Neural progenitor cell (in vitro differentiated cells): Measurements from ENCODE around the gene GOLGA8B. TPM values are rescaled to one million over a fixed set of nuclear protein-coding genes. Genes with fewer than 3 reads are reported as not detected.

Source experiments
- DNase-seq: peaks from one replicate; pipeline ENCODE4 v3.0.0-alpha.2; 2016; ENCODE audit warnings: low spot score
- H2AFZ ChIP-seq: fragments of 200-600 bp; sonication (generic); replicated peaks from 2 replicates; pipeline ENCODE4 v1.6.1; 2016; ENCODE audit warnings: antibody characterized with exemption
- H3F3A ChIP-seq: fragments of 200-600 bp; sonication (generic); 2 replicates; pipeline ENCODE4 v1.6.1; 2016; ENCODE audit warnings: antibody characterized with exemption, low read depth
- H3K27ac ChIP-seq: fragments of 200-600 bp; sonication (generic); 2 replicates; pipeline ENCODE4 v1.5.1; 2016; ENCODE audit warnings: mild to moderate bottlenecking
- H3K27me3 ChIP-seq: fragments of 200-600 bp; sonication (generic); 2 replicates; pipeline ENCODE4 v1.6.1; 2016; ENCODE audit warnings: mild to moderate bottlenecking, moderate library complexity
- H3K36me3 ChIP-seq: fragments of 200-600 bp; sonication (generic); 2 replicates; pipeline ENCODE4 v1.5.1; 2016
- H3K4me1 ChIP-seq: fragments of 200-600 bp; sonication (generic); 2 replicates; pipeline ENCODE4 v1.6.1; 2016; ENCODE audit warnings: mixed run types
- H3K4me2 ChIP-seq: fragments of 200-600 bp; sonication (generic); 2 replicates; pipeline ENCODE4 v1.6.1; 2016
- H3K4me3 ChIP-seq: fragments of 200-600 bp; sonication (generic); 2 replicates; pipeline ENCODE4 v1.5.1; 2016
- H3K79me2 ChIP-seq: fragments of 200-600 bp; sonication (generic); 2 replicates; pipeline ENCODE4 v1.6.1; 2016; ENCODE audit warnings: low read depth
- H3K9ac ChIP-seq: fragments of 200-600 bp; sonication (generic); 2 replicates; pipeline ENCODE4 v1.6.1; 2016
- H3K9me3 ChIP-seq: fragments of 200-600 bp; sonication (generic); 2 replicates; pipeline ENCODE4 v1.5.1; 2016; ENCODE audit warnings: low read depth
- H4K20me1 ChIP-seq: fragments of 200-600 bp; sonication (generic); 2 replicates; pipeline ENCODE4 v1.6.1; 2016; ENCODE audit warnings: low read depth
- H3K27ac Mint-ChIP-seq: 3 replicates; pipeline ENCODE4 v1.8.0; 2021; ENCODE audit warnings: mixed read lengths
- H3K27me3 Mint-ChIP-seq: 2 replicates; pipeline ENCODE4 v1.8.0; 2022; ENCODE audit warnings: low read depth, mild to moderate bottlenecking, inconsistent platforms, moderate library complexity, mixed read lengths; ENCODE audit not compliant: insufficient read depth
- H3K36me3 Mint-ChIP-seq: 3 replicates; pipeline ENCODE4 v1.8.0; 2021; ENCODE audit warnings: mixed read lengths
- H3K4me1 Mint-ChIP-seq: 3 replicates; pipeline ENCODE4 v1.8.0; 2021; ENCODE audit warnings: mixed read lengths
- H3K4me3 Mint-ChIP-seq: 3 replicates; pipeline ENCODE4 v1.8.0; 2021; ENCODE audit warnings: mild to moderate bottlenecking, moderate library complexity, mixed read lengths
- H3K9me3 Mint-ChIP-seq: 3 replicates; pipeline ENCODE4 v1.8.0; 2020; ENCODE audit warnings: mixed read lengths
- EZH2 ChIP-seq: fragments of 200-600 bp; sonication (generic); IDR thresholded peaks from 2 replicates; pipeline ENCODE4 v1.6.1; 2017; ENCODE audit warnings: antibody characterized with exemption, mild to moderate bottlenecking, moderate library complexity
- EZH2phosphoT487 ChIP-seq: fragments of 200-600 bp; sonication (generic); IDR thresholded peaks from 2 replicates; pipeline ENCODE4 v1.6.1; 2017; ENCODE audit warnings: antibody characterized with exemption
- total RNA-seq: library from RNA; depleted of rRNA; stranded (reverse); fragments of >200 nt; gene quantifications from 2 replicates; pipeline ENCODE4 v1.2.3, GENCODE V29; 2015; ENCODE audit warnings: low replicate concordance
- TF ChIP-seq, protein P1 (sequence below): fragments of 200-600 bp; sonication (generic); IDR thresholded peaks from 2 replicates; pipeline ENCODE4 v1.5.1; 2017; ENCODE audit warnings: antibody characterized with exemption, mild to moderate bottlenecking

GOLGA8B gene
- total RNA-seq, 1 donor from 2014 or later = 83.1 TPM

DNA sequence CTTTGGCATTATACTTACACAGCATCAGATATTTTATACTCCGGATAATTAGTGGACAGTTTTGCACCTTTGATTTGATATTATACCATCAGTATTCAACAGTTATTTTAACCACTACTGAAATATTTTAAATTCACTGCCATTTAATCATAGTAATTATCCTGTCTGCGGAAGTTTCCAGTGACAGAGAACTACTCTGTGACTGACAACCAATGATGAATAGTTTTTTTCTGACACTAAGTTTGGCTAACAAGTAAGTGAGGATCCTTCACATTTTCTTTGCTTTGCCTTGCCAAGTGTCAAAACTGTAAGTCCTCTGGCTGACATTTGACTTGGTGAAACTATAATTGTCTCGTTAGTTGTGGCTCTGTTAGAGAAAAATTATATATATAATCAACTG, 30.5 kb upstream of the GOLGA8B start:
- Histone ChIP-seq H3K27ac (no peak overlapping the region), H3K27me3 (peaks cover 7% of the 10 kb centered on the region), H3K36me3 (no peaks in the 10 kb centered on the region), H4K20me1 (no peaks in the 10 kb centered on the region), H3F3A (no peaks in the 10 kb centered on the region), H3K4me2 (no peak overlapping the region), H3K9me3 (no peaks in the 10 kb centered on the region), H3K4me1 (no peaks in the 10 kb centered on the region), H3K9ac (no peak overlapping the region), H3K79me2 (no peaks in the 10 kb centered on the region), H2AFZ (no peak overlapping the region), H3K4me3 (no peak overlapping the region)
- H3K27me3 Mint-ChIP-seq = no peaks in the 10 kb centered on the region
- no peaks in the 10 kb centered on the region for H3K36me3 Mint-ChIP-seq
- no peak for DNase-seq
- TF ChIP-seq EZH2phosphoT487 (no peak), EZH2 (no peak)
- TF ChIP-seq, protein P1, sequence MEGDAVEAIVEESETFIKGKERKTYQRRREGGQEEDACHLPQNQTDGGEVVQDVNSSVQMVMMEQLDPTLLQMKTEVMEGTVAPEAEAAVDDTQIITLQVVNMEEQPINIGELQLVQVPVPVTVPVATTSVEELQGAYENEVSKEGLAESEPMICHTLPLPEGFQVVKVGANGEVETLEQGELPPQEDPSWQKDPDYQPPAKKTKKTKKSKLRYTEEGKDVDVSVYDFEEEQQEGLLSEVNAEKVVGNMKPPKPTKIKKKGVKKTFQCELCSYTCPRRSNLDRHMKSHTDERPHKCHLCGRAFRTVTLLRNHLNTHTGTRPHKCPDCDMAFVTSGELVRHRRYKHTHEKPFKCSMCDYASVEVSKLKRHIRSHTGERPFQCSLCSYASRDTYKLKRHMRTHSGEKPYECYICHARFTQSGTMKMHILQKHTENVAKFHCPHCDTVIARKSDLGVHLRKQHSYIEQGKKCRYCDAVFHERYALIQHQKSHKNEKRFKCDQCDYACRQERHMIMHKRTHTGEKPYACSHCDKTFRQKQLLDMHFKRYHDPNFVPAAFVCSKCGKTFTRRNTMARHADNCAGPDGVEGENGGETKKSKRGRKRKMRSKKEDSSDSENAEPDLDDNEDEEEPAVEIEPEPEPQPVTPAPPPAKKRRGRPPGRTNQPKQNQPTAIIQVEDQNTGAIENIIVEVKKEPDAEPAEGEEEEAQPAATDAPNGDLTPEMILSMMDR = no peak
- H3K4me3 Mint-ChIP-seq = no peak overlapping the region
- H3K27ac Mint-ChIP-seq = no peak overlapping the region
- H3K4me1 Mint-ChIP-seq = no peaks in the 10 kb centered on the region
- H3K9me3 Mint-ChIP-seq = no peaks in the 10 kb centered on the region

DNA sequence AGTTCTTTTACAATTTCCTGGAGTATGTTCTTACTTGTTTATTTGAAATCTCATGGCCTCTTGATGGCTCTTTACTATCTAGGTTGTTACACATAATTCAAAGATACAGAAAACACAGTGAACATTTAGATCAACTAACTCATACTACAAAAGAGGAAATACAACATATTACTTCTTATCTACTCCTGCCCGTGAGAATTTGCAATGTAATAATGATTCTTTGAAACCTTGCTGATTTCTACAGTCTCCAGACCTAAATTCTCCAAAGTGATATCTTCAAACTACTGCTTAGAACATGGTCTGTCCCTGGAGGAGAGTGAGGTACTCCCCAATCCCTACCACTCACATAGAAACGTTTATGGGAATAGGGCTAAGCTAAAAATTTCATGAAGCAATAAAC, 29.9 kb upstream of the GOLGA8B start:
- no peaks in the 10 kb centered on the region for H4K20me1 ChIP-seq
- H3K9ac ChIP-seq = no peak overlapping the region
- DNase-seq = no peak
- Mint-ChIP-seq H3K9me3 (no peaks in the 10 kb centered on the region), H3K27ac (no peak overlapping the region), H3K4me3 (no peak overlapping the region), H3K27me3 (no peaks in the 10 kb centered on the region), H3K4me1 (no peaks in the 10 kb centered on the region), H3K36me3 (no peaks in the 10 kb centered on the region)
- H3K4me3 ChIP-seq = no peak overlapping the region
- H3K79me2 ChIP-seq = no peaks in the 10 kb centered on the region
- TF ChIP-seq EZH2phosphoT487 (no peak), EZH2 (no peak)
- TF ChIP-seq, protein P1 = no peak
- no peaks in the 10 kb centered on the region for H3K4me1 ChIP-seq
- no peaks in the 10 kb centered on the region for H3K9me3 ChIP-seq
- H3K27me3 ChIP-seq = peaks cover 7% of the 10 kb centered on the region
- H3K36me3 ChIP-seq = no peaks in the 10 kb centered on the region
- H3K4me2 ChIP-seq = no peak overlapping the region
- no peak overlapping the region for H3K27ac ChIP-seq
- H3F3A ChIP-seq = no peaks in the 10 kb centered on the region
- H2AFZ ChIP-seq = no peak overlapping the region

DNA sequence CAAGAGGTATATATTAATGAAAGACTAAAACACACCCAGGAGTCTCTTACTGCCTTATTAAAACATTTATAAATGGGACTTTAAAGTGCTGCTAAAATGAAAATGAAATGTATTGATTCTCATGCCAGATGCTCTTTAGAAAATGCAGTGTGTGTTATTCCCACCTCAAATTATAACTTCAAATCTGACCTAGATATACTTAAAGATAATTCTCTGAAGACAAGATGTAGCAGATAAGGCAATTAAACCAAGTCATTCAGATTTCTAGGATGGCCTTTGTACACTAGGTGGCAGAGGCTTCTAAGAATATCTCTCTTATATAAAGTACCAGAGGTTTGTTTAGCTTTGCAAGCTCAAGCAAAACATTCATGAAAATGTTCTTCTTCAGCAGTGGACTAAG, 26.9 kb upstream of the GOLGA8B start:
- no peaks in the 10 kb centered on the region for H3K79me2 ChIP-seq
- no peak overlapping the region for H3K4me2 ChIP-seq
- peak; percentile 25 for DNase-seq
- H4K20me1 ChIP-seq = no peaks in the 10 kb centered on the region
- H3K27ac Mint-ChIP-seq = no peak overlapping the region
- H3K27me3 Mint-ChIP-seq = no peaks in the 10 kb centered on the region
- H3K36me3 Mint-ChIP-seq = no peaks in the 10 kb centered on the region
- H3K9me3 ChIP-seq = no peaks in the 10 kb centered on the region
- H3K4me3 Mint-ChIP-seq = no peak overlapping the region
- no peaks in the 10 kb centered on the region for H3K27me3 ChIP-seq
- no peak overlapping the region for H3K9ac ChIP-seq
- no peaks in the 10 kb centered on the region for H3K4me1 Mint-ChIP-seq
- H3K27ac ChIP-seq = no peak overlapping the region
- no peaks in the 10 kb centered on the region for H3K4me1 ChIP-seq
- no peaks in the 10 kb centered on the region for H3K36me3 ChIP-seq
- no peak overlapping the region for H3K4me3 ChIP-seq
- TF ChIP-seq, protein P1 = peak; percentile 51
- TF ChIP-seq EZH2phosphoT487 (no peak), EZH2 (no peak)
- H3K9me3 Mint-ChIP-seq = no peaks in the 10 kb centered on the region
- H3F3A ChIP-seq = no peaks in the 10 kb centered on the region
- no peak overlapping the region for H2AFZ ChIP-seq
